BE2C (cell line): ENCODE results near the gene LRIG1.

ENCODE experiments used
- DNase-seq: peaks from one replicate; pipeline ENCODE4 v3.0.0-alpha.2; 2020
- H3K27me3 ChIP-seq: fragments of 250-450 bp; sonication (Bioruptor Pico); 2 replicates; pipeline ENCODE4 v1.5.1; 2020; ENCODE audit warnings: mild to moderate bottlenecking
- H3K36me3 ChIP-seq: fragments of 250-450 bp; sonication (Bioruptor Pico); 2 replicates; pipeline ENCODE4 v1.5.1; 2020; ENCODE audit warnings: mild to moderate bottlenecking
- H3K4me1 ChIP-seq: fragments of 250-450 bp; sonication (Bioruptor Pico); 2 replicates; pipeline ENCODE4 v1.5.1; 2020
- H3K4me3 ChIP-seq: 2 replicates; pipeline ENCODE4 v1.5.1; 2011; ENCODE audit warnings: low read depth, low read length
- H3K9me3 ChIP-seq: fragments of 250-450 bp; sonication (Bioruptor Pico); 2 replicates; pipeline ENCODE4 v1.5.1; 2020
- CTCF ChIP-seq: IDR thresholded peaks from 2 replicates; pipeline ENCODE4 v1.5.1; 2012; ENCODE audit warnings: mild to moderate bottlenecking, low read depth, low read length

The LRIG1 gene

GRCh38 chr3:66418475-66418931 lies 82.3 kb downstream of the LRIG1 start:
- Histone ChIP-seq H3K9me3 (no peaks in the 10 kb centered on the region; the same call in 1 of the 2 replicates), H3K27me3 (no peaks in the 10 kb centered on the region), H3K36me3 (no peaks in the 10 kb centered on the region), H3K4me1 (peaks cover 6% of the 10 kb centered on the region), H3K4me3 (no peak overlapping the region)
- no peak for TF ChIP-seq CTCF
- no peak for DNase-seq

GRCh38 chr3:66416556-66417304 lies 84.1 kb downstream of the LRIG1 start:
- peaks cover 6% of the 10 kb centered on the region for H3K4me1 ChIP-seq
- DNase-seq: no peak
- TF ChIP-seq CTCF: no peak
- no peaks in the 10 kb centered on the region for H3K9me3 ChIP-seq
- H3K36me3 ChIP-seq: no peaks in the 10 kb centered on the region
- no peak overlapping the region for H3K4me3 ChIP-seq
- no peaks in the 10 kb centered on the region for H3K27me3 ChIP-seq

- DNase-seq: no peak
- H3K27me3 ChIP-seq: no peaks in the 10 kb centered on the region
- no peak for TF ChIP-seq CTCF
- H3K4me3 ChIP-seq: no peak overlapping the region
- peaks cover 6% of the 10 kb centered on the region for H3K4me1 ChIP-seq
- H3K9me3 ChIP-seq: no peaks in the 10 kb centered on the region
- H3K36me3 ChIP-seq: no peaks in the 10 kb centered on the region
Measured at GRCh38 chr3:66415867-66416428, 84.9 kb downstream of the LRIG1 start.

GRCh38 chr3:66414846-66415245 lies 86.0 kb downstream of the LRIG1 start:
- DNase-seq: no peak
- no peaks in the 10 kb centered on the region for H3K9me3 ChIP-seq
- H3K27me3 ChIP-seq: no peaks in the 10 kb centered on the region
- TF ChIP-seq CTCF: no peak
- no peaks in the 10 kb centered on the region for H3K36me3 ChIP-seq
- H3K4me3 ChIP-seq: no peak overlapping the region
- peaks cover 6% of the 10 kb centered on the region for H3K4me1 ChIP-seq

GRCh38 chr3:66413151-66413751 lies 87.6 kb downstream of the LRIG1 start:
- no peak for TF ChIP-seq CTCF
- DNase-seq: no peak
- Histone ChIP-seq H3K4me1 (peaks cover 6% of the 10 kb centered on the region), H3K9me3 (no peaks in the 10 kb centered on the region), H3K27me3 (no peaks in the 10 kb centered on the region), H3K36me3 (no peaks in the 10 kb centered on the region), H3K4me3 (no peak overlapping the region)
